Pancreas (tissue), 10 donors: ENCODE measurements around the gene ABCA2. TPM values are rescaled to one million over a fixed set of nuclear protein-coding genes. Genes with fewer than 3 reads are reported as not detected.
"Not testable (repeated sequence)": the region's sequence is repeated elsewhere in the genome, so short reads cannot be mapped to it uniquely, and the experiment has no call there.

Source experiments
- ATAC-seq, 4 donors: fragments of 200-7000 bp; cut with Tn5 transposase; one replicate each; pipeline versions ENCODE4 v1.8.0 to v1.9.1; 2020; ENCODE audit warnings: mild to moderate bottlenecking in 4 of 4, moderate library complexity in 4 of 4
- DNase-seq, 6 donors: peaks; one replicate each; pipeline ENCODE4 v3.0.0-alpha.2; 2020
- FAIRE-seq: peaks from 2 replicates; lab custom pipeline; 2012; peaks lifted over from hg19 to GRCh38; lab: Jason Lieb, UNC
- H3K27ac ChIP-seq, 4 donors: fragments of 200-600 bp; sonication (generic); 1 replicate in 3 of 4; 2 replicates in 1 of 4; pipeline versions ENCODE4 v1.5.0 to v1.8.0; 2020
- H3K27me3 ChIP-seq, 4 donors: fragments of 200-600 bp; one replicate each; pipeline ENCODE4 v1.8.0; 2021
- H3K36me3 ChIP-seq, 3 donors: fragments of 200-600 bp; sonication (generic) in 1 of 3; one replicate each; pipeline versions ENCODE4 v1.5.0 to v1.8.0; 2020 to 2021
- H3K4me1 ChIP-seq, 3 donors: fragments of 200-600 bp; one replicate each; pipeline ENCODE4 v1.8.0; 2021
- H3K4me3 ChIP-seq, 4 donors: fragments of 200-600 bp; sonication (generic) in 2 of 4; one replicate each; pipeline versions ENCODE4 v1.5.0 to v1.8.0; 2020 to 2021
- H3K9me3 ChIP-seq, 4 donors: fragments of 200-600 bp; one replicate each; pipeline ENCODE4 v1.8.0; 2021
- CTCF ChIP-seq, 4 donors: fragments of 200-600 bp; sonication (generic) in 3 of 4; IDR thresholded peaks; one replicate each; pipeline versions ENCODE4 v1.5.0 to v1.8.0; 2021; ENCODE audit warnings: antibody characterized with exemption in 4 of 4
- WGBS, 2 donors: extraction: QIAGEN DNeasy Blood & Tissue Kit; methylation state at CpG; one replicate each; pipeline ENCODE4 v1.1.7; 2013; 5-methylcytosine and 5-hydroxymethylcytosine counted together
- intact Hi-C, 3 donors: fragments of 100-400 bp; cut with DNase I; formaldehyde crosslinking; loops; one replicate each; pipeline versions ENCODE4 v1.11.1 to v1.14.2; 2022
- polyA plus RNA-seq, 2 donors: library from polyadenylated mRNA; stranded (reverse); fragments of 200-250 nt; gene quantifications; one replicate each; pipeline ENCODE4 v1.2.3, GENCODE V29; 2013
- total RNA-seq, 6 donors: library from RNA; stranded (reverse); fragmentation: NEBNext Ultra II Directional in 4 of 6; extraction: Animal tissue kit (Norgen Biotek cat#: 25700) in 4 of 6; gene quantifications; one replicate each; pipeline versions ENCODE4 v1.2.1 to v1.2.4, GENCODE V29; 2021 to 2023
- donor health status: healthy with polysubstance abuse.
- donor health status: DM: no; HTN: no; CAD: no; lungs with moderate emphysema.
- donor health status: DM: no; HTN: no; CAD: no.
- donor health status: control.
- donor health status: control.
- donor health status: Bipolar disorder and iron deficiency.
- donor health status: DM: yes; HTN: yes; CAD: no.
- donor health status: DM: no; HTN: no; CAD: no.
- donor health status: DM: no; HTN: no; CAD: no.
- donor health status: DM: yes; HTN: yes; CAD: no.

Gene ABCA2
- total and polyA plus RNA-seq, 8 donors, result 16.2 to 80.0 (median 27.5) TPM

DNA sequence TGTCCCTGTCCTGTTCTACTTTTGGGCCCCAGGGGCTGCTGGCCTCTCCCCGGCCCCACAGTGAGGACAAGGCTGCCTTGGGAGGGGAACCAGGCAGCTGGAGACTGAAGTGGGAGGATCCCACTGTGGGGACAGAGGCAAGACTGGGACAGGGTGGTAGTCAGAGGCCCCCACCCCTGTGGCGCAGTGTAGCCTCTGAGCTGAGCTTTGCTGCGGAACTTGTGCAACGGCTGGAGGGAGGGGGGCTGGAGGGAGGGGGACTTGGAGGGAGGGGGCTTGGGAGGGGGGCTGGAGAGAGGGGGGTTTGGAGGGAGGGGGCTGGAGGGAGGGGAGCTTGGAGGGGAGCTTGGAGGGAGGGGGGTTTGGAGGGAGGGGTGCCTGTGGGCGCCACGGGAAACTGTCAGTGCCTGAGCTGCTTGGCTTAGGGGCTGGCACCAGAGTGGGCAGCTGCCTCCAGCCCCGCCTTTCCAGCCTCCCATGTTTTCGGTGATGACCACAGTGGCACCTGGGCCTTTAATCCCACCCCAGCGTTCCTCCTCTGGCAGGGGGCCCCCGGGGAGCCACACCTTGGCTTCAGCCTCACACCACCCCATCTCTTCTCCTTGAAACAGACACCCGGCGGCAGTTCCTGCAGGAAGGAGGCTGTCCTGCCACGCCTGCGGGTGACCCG is 6.1 kb upstream of the ABCA2 start:
- no peak for DNase-seq
- Histone ChIP-seq H3K4me1 (peaks cover under 1 to 2% (median under 1%) of the 10 kb centered on the region in 3 donors), H3K36me3 (peaks cover 0 to 4% (median 0%) of the 10 kb centered on the region in 3 donors), H3K27ac (no peak overlapping the region), H3K4me3 (no peak overlapping the region), H3K9me3 (no peaks in the 10 kb centered on the region), H3K27me3 (no peaks in the 10 kb centered on the region)
- intact Hi-C loops, result loop anchor here in 1 of 3 donors (5.0 kb wide), 1 partner anchor 262 kb away; no protein-coding TSS in a partner anchor
- 54 to 82% methylated on average over 10 to 15 of the region's 15 CpGs for WGBS, 2 donors
- TF ChIP-seq CTCF (IDR thresholded peaks at IDR 0.05), result no peak
- FAIRE-seq, result no peak
- ATAC-seq, result no peak

DNA sequence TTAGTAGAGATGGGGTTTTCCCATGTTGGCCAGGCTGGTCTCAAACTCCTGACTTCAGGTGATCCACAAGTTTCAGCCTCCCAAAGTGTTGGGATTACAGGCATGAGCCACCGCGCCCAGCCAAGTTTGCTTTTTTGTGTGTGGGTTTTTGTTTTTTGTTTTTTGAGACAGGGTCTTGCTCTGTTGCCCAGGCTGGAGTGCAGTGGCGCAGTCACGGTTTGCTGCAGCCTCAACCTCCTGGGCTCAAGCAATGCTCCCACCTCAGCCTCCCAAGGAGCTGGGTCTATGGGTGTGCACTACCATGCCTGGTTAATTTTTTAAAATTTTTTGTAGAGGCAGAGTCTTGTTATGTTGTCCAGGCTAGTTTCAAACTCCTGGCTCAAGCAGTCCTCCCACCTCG is 5.4 kb upstream of the ABCA2 start:
- not testable (repeated sequence) for H3K36me3 ChIP-seq, ATAC-seq, H3K27ac ChIP-seq, FAIRE-seq, H3K9me3 ChIP-seq, DNase-seq, H3K4me1 ChIP-seq, H3K4me3 ChIP-seq, H3K27me3 ChIP-seq
- WGBS, 2 donors, result 95 to 97% methylated on average over 5 of the region's 5 CpGs
- intact Hi-C loops, result loop anchor here in 1 of 3 donors (5.0 kb wide), 1 partner anchor 261 kb away; no protein-coding TSS in a partner anchor

GRCh38 chr9:137032858-137033257 is 4.8 kb upstream of the ABCA2 start:
- H3K27me3 ChIP-seq, result no peaks in the 10 kb centered on the region
- WGBS, 2 donors, result 80 to 93% methylated on average over 10 of the region's 10 CpGs
- intact Hi-C loops, result loop anchor here in 1 of 3 donors (5.0 kb wide), 1 partner anchor 261 kb away; no protein-coding TSS in a partner anchor
- no peaks in the 10 kb centered on the region for H3K9me3 ChIP-seq
- peak in 1 of 6 donors; percentile 57 for DNase-seq
- TF ChIP-seq CTCF (IDR thresholded peaks at IDR 0.05), result no peak
- FAIRE-seq, result no peak
- peaks cover 4 to 6% (median 4%) of the 10 kb centered on the region in 3 donors for H3K4me1 ChIP-seq
- ATAC-seq, result peak in 1 of 4 donors; percentile 5
- H3K27ac ChIP-seq, result peak overlapping the region in 1 of 4 donors; percentile 7
- no peak overlapping the region for H3K4me3 ChIP-seq
- H3K36me3 ChIP-seq, result no peaks in the 10 kb centered on the region

GRCh38 chr9:137031904-137032640 is 4.0 kb upstream of the ABCA2 start, which contains the start of gene FUT7:
FUT7 (minus strand) TSS chr9:137032088; CDS start chr9:137031991, 97 bp downstream.
- H3K4me3 ChIP-seq, result no peak within 1 kb of the TSS
- no peak for DNase-seq
- H3K27ac ChIP-seq, result peak within 1 kb of the TSS in 1 of 4 donors; percentile 7
- H3K4me1 ChIP-seq, result peaks cover 9 to 10% (median 9%) of the 10 kb centered on the region in 3 donors
- H3K36me3 ChIP-seq, result no peaks in the 10 kb centered on the region
- TF ChIP-seq CTCF (IDR thresholded peaks at IDR 0.05), result no peak
- WGBS, 2 donors, result 67 to 69% methylated on average over 16 of the region's 16 CpGs
- H3K9me3 ChIP-seq, result no peaks in the 10 kb centered on the region
- no peak for FAIRE-seq
- no peak for ATAC-seq
- H3K27me3 ChIP-seq, result no peaks in the 10 kb centered on the region
- intact Hi-C loops, result loop anchor here in 1 of 3 donors (5.0 kb wide), 1 partner anchor 260 kb away; no protein-coding TSS in a partner anchor
